Ramos (cell line): ENCODE results near the gene LSS.

Source experiments
- in situ Hi-C: fragments of 300-500 bp; cut with MboI; formaldehyde crosslinking; loops from one replicate; pipeline ENCODE4 v1.14.3; 2022; ENCODE audit warnings: low sequenced_read_pairs; ENCODE audit not compliant: unreplicated experiment

Gene LSS

DNA sequence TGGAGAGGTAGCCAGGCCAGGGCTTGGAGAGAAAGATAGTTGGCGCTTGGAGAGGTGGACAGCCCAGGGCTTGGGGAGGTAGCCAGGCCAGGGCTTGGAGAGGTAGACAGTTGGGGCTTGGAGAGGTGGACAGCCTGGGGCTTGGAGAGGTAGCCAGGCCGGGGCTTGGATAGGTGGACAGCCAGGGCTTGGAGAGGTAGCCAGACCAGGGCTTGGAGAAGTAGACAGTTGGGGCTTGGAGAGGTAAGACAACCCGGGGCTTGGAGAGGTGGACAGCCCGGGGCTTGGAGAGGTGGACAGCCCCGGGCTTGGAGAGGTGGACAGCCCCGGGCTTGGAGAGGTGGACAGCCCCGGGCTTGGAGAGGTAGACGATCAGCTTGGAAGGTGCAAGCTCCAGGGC is 7.7 kb downstream of the LSS start:
- in situ Hi-C loops, result no loop called here

DNA sequence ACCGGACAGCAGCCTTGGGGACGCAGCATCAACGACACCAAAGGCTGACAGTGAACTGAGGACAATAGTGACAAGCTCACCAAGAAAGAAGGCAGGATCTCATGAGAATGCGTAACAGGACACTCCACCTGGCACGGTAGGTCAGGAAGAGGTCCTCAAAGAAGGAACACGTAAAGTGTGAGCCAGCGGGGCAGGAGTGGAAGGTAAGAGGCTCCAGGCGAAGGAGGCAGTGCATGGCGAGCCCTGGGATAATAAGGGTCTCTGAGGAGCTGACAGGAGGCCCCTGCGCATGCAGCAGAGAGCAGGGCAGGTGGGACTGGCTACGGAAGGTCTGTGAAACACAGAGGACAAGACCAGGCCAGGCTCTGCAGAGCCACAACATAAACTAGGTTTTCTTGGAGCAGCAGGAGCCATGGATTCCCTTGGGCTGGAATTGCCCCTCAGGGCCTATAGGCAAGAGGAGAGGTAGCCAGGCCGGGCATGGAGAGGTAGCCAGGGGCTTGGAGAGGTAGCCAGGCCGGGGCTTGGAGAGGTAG is 8.2 kb downstream of the LSS start:
- in situ Hi-C loops, result no loop called here

DNA sequence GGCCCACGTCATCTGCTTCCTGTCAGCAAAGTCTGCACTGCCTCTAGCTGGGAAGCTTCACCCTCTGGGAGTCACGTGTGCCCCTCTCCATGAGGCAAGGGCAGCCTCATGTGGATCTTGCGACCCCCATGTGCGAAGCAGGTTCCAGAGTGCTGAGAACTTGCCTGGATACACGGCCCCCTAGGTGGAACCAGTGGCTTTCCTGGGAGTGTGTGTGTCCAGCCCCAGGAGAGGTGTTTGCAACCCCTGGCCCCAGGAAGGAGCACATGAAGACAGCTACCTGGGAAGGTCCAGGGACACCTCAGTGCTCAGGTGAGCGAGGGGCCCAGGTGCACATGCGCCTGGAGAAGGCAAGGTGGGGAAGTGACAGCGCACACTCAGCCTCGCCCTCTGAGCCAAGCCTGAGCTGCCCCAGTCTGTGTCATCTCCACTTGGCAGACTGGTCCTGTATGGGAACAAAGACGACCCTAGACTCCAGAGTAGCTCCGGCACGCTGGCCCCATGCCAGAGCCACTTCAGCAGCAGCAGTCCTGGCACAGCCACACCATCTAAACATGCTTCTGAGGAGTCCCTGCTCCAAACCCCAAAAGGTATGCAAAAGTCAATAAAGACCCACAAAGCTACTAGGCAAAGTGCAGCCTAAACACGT is 8.9 kb downstream of the LSS start:
- in situ Hi-C loops, result no loop called here

DNA sequence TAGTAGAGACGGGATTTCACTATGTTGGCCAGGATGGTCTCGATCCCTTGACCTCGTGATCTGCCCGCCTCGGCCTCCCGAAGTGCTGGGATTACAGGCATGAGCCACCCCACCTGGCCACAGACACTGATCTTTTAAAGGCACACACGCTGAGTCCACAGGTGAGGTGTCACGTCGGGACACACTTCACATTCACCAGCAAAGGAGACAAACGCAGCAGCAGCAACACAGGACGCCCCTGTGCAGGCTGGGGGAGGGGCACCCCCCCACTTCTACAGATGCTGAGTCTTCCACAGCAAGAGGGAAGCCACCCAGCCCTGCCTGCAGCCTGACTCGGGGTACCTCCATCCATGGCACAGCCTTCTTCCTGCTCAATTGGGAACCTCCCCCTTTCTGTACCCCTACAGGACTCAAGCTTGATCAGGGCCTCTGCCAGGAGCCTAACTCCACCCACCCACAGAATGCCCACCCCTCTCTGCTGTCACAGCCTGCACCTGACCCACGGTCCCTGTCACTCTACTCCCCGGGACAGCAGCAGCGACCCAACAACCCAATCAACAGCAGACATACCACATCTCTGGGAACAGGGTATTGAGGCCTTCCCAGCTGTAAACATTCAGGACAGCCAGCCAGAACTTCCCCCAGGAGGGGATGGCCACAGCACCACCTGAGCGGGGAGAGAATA is 9.5 kb downstream of the LSS start:
- in situ Hi-C loops, result no loop called here

DNA sequence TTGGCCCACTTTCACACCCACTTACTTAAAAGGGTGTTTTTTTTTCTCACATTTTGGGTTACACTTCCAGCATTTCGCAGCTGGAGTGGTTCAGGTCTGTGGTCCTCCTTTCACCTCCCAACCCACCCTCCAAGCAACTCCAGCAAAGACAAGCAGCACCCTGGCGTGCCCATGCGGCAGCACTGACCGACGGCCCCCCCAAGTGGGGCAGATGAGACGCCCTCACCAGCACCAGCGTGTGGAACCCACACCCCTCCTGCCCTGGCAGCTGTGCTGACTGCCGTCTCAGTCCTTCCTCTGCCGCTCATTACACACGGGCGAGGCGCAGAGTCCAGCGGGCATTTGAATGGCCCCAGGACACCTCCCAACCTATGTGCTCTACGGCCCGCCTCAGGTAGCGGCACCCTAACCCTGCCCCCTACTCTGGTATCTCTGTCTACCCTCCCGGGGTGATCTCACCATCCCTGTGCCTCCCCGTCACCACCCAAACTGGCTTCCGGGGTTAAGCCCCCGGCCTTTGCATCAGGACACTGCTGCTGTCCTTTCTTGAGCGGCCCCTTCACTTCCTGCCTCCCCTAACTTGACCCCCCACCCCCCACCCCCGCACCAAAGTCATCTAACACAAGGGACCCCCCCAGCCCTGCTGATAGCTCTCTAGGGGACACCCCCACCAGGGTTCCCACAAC is 10.9 kb downstream of the LSS start:
- in situ Hi-C loops, result no loop called here

DNA sequence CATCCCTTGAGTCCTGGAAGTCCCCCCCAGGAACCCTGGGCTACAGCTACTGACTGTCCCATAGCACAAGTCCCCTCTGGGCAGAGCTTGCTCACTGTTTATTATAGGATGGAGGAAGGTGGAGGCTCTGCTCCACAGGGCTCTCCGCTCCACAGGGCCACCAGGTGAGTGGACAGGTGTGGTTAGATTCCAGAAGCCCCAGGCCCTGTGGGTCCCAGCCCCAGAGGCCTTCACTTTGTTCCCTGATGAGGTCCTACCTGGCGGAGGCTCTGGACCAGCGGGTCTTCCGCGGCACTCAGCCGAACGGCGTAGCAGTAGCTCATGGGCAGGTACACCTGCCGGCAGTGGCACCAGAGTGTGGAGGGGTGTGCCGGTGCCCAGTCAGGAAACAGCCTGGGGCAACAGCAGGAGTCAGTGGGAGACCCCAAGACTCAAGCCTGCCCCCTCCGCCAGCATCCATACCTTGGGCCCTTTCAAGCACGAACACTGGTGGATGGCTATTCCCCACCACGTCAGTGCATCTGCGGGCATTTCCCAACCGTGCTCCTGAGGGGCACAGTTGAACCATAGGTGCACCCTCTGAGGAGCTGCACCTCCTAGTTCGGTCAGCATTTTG is 12.3 kb downstream of the LSS start:
- in situ Hi-C loops, result no loop called here

DNA sequence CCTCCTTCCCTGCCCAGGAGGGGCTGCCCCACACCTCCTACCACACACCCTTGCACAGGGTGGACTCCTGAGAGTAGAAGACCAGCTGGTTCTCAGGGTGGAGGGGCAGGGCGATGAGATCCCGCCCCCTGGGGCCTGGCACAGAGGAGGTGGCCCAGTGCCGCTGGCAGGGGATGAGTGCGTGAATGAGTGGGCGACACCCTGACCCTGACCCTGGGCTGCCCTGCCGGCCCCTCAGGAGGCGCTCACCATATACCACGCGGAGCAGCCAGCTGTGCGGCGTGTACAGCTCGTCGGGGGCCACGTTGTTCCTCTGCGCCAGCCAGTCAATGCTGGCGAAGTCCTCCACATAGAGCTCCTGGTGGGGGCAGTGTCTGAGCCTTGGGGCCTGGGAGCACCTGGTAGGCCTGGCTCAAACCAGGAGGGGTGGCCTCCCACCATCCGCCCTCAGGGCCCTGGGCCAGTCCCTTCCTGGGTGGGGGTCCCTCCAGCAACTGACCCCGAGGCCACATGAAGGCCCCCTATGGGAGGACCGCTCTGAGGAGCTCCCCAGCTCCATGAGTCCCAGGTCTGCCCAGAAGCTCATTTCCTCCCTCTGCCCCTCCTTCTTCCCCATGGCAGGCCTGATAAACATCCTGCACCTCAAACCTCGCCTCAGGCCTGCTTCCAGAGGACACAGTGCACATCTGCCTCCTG is 13.0 kb downstream of the LSS start:
- in situ Hi-C loops, result no loop called here

DNA sequence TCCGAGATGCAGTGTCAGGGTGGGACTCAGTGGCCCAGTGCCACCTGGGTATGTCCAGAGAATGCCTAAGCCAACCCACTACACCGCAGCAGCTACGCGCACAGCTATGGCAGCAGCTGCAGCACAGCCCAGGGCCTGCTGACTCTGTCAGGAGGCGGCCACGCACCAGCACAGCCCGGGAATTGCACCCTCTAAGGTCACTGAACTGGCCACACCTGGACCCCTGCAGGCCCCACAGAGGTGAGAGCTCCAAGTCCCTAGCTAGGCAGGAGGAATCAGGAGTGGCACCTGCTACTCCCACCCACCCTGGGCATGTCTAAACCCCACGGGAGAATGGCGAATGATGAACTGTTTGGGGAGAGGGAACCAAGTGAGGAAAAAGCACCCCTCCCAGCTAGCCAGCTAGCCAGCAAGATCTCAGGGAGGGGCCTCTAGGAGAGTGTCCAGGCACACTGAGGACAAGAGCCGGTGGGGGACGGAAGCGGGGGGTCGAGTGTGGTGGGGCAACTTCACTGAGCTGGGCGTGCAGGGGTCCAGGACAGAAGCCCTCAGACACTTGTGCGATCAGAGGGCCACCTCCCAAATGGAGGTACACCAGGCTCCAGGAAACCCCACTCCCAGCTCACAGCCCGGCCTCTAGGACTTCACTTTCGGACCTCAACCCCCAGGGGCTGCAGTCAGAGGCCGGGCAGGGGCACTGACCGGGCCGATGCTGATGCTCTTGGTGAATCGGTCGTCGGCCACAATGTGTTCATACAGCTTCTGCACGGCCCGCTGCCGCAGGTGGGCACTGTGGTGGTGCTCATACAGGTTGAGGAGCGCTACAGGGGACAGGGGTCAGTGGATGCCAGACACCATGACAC is 13.9 kb downstream of the LSS start:
- in situ Hi-C loops, result no loop called here

DNA sequence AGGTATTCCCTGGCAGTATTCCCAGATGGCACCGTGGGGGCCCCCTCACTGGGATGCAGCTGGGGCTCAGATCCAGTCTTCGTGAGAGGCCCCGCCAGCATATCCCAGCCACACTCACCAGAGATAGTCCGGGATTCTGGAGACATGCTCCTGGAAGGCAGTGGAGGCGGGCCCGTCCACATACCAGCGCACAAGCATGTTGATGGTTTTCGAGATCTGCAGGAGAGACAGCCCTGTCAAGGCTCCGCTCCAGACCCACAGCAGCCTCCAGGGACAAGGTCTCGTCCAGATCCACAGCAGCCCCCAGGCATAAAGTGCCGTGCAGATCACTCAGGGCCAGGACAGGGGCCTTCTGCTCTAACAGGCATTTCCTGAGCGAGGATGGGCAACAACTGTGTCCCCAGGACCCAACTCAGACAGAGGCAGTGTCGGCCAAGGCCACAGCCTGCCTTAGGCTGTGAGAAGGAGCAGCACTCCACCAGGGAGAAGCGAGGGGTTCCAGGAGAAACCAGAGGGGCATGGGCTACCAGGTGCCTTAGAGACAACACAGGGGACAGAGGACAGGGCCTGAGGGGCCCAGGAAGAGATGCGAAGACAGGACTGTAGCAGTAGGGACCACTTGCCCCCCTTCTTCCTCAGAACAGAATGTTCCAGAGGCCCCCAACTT is 14.8 kb downstream of the LSS start:
- in situ Hi-C loops, result no loop called here

DNA sequence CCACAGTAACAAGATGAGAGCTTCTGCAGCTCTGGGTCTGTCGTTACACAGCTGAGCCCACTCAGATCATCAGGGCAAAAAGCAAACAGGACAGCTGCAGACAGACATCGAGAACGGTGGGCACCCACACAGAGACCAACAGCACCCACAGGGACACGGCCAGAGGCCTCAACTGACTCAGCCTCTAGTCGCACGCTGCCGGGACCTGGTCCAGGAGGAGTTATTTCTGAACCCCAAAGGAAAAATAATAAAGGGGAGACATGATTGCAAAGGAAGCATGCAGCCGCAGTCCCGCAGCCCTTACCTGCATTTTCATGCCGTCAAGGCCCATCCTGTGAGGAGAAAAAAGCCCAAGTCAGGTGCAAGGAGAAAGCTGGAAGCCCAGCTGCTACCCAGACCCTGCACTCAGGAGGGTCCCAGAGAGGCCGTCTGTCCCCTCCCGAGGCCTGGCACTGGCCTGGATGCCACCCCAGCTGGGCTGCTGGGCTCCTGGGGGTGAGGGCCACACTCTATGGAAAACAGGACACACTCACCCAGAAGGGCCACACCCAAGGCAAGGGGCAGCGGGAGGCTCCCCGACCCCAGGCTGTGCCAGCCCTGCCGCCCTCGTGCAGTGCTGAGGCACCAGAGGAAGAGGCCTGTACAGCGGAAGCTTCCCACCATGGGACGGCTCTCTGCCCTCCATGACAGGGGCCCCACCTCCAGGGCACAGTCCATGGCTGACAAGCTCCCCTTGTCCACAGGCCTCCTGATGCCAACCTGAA is 15.7 kb downstream of the LSS start:
- in situ Hi-C loops, result no loop called here

DNA sequence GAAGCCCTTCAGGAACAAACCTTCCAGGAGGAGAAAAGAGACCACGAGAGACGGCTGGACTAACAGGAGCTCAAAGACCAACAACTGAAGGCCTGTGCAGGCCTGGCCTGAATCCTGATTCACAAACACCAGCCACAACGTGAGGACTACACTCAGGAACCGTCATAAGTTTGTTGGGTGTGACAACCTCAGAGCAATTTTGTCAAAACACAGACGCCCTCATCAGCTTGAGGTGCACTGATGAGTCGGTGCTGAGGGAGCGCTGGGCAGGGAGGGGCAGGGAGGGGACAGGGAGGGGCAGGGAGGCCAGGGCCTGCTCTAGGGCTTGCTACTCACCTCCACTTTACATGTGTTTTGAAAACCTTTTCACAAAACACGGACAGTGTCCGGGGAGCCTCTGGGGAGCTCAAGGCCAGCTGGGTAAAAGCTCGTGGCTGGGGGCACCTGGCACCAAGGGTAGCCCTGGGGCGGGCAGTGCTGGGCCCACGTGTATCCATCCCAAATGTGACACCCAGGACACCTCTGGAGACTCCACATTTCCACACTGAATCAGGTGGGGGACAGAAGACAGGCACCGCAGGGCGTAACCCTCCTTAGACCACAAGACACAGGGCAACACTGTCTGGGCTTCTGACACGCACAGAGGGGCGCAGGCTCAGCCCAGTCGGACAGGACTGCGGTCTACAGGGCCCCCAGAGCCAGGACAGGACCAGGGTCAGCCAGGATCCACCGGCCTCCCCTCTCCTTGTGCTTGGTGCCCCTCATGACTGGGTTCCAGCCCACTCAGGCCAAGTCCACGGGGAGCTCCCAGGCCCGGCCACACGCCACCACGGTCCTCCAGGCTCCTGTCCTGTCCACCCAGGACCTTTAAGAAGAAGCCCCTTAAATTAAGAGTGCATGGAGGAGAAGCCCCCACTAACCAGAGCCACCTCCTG is 16.5 kb downstream of the LSS start:
- in situ Hi-C loops, result no loop called here

DNA sequence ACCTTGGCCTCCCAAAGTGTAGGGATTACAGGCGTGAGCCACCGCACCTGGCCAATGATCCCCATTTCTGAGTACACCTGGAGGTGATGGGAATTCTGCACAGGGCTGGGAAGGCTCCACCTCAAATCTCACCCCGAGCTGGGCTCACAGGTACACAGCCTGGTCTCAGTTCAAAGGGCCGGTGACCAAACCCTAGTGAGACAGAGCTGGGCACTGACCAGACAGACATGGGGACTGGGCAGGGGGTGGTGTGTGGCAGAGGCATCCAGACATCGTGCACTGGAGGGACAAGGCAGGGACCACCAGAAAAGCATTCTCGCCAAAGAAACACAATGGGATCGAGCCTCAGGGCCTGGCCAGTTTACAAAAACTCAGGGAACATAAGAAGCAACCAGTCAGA is 17.2 kb downstream of the LSS start:
- in situ Hi-C loops, result no loop called here

DNA sequence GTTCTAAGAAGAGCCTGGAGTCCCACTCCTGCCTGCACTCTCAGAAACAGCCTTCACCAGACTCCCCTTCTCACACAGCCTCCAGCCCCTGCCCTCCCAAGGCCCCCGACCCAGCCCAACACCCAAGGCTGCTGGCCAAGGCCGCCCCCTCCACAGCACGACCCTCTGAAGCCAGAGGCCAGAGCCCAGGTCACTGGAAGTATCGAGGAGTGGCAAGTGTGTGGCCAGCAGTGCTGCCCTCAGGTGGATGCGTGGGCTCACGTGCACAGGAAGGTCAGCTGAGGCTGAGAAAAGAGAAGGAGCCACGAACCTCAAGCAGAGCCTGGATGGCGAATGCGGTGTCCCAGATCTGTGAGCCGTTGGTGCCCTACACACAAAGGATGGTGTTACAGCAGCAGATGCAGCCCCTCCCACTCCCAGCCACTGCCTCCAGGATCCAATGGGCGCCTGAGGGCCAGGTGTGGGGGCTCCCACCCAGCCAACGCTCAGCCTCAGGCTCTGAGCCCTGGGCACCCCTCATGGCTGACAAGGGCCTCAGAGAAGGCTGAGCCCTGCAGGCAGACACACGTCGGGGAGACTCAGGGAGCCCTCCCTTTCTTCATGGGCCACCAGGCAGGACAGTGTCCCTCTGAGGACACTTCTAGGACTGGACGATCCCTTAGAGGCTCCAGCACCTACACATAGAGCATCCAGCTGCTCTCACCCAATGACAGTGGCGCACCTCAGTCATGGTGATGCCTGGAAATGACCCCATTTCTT is 18.0 kb downstream of the LSS start:
- in situ Hi-C loops, result no loop called here

DNA sequence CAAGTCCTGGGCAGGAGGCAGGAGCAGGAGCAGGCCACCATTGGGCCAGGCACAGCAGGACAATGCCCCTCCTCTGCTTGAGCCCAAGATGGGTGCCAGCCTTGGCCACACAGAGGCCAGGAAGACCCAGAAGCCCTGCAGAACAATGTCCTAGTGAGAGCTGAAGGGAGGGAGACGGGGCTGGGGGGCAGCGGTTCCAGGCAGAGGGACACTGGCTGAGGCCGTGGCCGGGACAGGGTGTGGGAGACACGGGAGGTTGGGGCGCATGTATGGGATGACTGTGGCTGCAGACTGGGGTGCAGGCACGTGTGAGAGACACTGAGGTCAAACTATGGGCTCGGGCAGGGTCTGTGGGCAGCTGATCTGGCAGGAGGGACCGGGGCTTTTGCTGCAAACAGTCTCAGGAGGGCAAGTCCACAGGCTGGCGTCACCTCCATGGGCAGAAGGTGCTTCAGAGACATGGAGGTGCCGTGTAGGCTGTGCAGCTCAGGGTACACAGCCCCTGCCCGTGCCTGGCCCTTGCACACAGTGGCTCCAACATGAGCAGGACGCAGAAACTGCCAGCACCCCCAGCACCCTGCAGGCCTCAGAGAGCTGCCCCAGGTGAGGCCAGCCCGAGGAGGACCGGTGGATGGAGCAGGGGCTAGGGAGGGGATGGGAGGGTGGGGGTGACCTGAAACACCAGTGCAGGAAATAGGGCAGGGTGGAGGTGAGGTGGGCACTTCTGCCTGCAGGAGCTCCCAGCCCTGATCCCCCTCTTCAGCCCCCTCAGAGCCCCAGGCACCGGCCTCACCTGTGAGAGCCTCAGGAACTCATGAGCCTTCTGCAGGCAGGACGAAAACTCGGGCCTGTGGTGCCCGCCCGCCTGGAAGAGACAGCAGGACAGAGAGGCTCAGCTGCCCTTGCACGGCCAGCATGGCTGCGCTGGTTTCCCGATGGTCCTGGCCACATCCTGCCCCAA is 19.5 kb downstream of the LSS start:
- in situ Hi-C loops, result no loop called here

DNA sequence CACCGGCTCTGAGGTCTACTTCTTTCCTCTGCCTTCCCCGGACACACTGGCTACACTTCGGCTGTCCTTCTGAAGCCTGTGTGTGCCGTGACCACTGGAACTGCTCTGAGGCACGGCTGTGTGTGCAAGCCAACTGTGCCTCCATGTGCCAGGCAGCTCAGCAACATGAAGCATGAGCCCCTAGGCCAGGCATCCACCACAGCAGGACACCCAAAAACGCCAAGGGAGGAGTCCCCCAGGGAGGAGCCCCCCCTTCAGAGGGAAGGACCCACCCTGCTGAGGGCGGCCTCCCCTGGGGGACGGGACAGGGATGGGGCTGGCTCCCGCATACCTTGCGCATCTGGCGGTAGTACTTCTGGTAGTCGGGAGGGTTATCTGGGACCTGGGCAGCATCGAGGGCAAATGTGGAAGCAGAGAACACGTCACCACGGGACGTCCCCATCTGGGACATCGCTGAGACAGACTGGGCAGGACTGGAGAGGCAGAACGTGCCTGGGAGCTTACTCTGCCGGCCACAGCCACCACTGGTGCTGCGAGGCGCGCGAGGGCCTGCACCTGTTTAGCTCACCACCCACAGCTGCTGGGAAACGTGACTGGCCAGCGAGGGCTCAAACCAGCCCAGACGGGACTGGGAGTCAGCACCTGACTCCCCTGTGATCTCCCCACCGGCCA is 20.5 kb downstream of the LSS start:
- in situ Hi-C loops, result no loop called here
